OCI-LY1 (cell line): ENCODE measurements around the gene PTPRN2.

ENCODE experiments used
- H2AFZ ChIP-seq: fragments of 200-600 bp; sonication (generic), shearing (Covaris generic); 2 replicates; pipeline ENCODE4 v1.6.0; 2014; ENCODE audit warnings: antibody characterized with exemption, mild to moderate bottlenecking, low read length
- H3F3A ChIP-seq: fragments of 200-600 bp; sonication (generic), shearing (Covaris generic); 2 replicates; pipeline ENCODE4 v1.6.0; 2014; ENCODE audit warnings: mild to moderate bottlenecking, antibody characterized with exemption, low read length, moderate library complexity; ENCODE audit not compliant: insufficient read depth
- H3K27ac ChIP-seq: fragments of 200-600 bp; sonication (generic); 2 replicates; pipeline ENCODE4 v1.5.1; 2014; ENCODE audit warnings: low read length, mixed run types, mild to moderate bottlenecking, low read depth; ENCODE audit not compliant: poor library complexity, severe bottlenecking
- H3K27me3 ChIP-seq: fragments of 200-600 bp; sonication (generic); 2 replicates; pipeline ENCODE4 v1.6.0; 2014; ENCODE audit warnings: antibody characterized with exemption, mild to moderate bottlenecking, low read length, moderate library complexity; ENCODE audit not compliant: insufficient read depth
- H3K36me3 ChIP-seq: fragments of 200-600 bp; sonication (generic); 2 replicates; pipeline ENCODE4 v1.6.1; 2014; ENCODE audit warnings: mild to moderate bottlenecking, antibody characterized with exemption, low read length, moderate library complexity, mixed read lengths; ENCODE audit not compliant: insufficient read depth
- H3K4me1 ChIP-seq: fragments of 200-600 bp; sonication (generic); 2 replicates; pipeline ENCODE4 v1.5.1; 2014; ENCODE audit warnings: mild to moderate bottlenecking, low read length, moderate library complexity; ENCODE audit not compliant: insufficient read depth, severe bottlenecking
- H3K4me2 ChIP-seq: fragments of 200-600 bp; sonication (generic), shearing (Covaris generic); 2 replicates; pipeline ENCODE4 v1.6.1; 2014; ENCODE audit warnings: low read length
- H3K4me3 ChIP-seq: fragments of 200-600 bp; sonication (generic); 2 replicates; pipeline ENCODE4 v1.5.1; 2014; ENCODE audit warnings: low read length, low read depth, mild to moderate bottlenecking, mixed read lengths; ENCODE audit not compliant: poor library complexity, severe bottlenecking
- H3K79me2 ChIP-seq: fragments of 200-600 bp; shearing (Covaris generic); 2 replicates; pipeline ENCODE4 v1.6.1; 2016; ENCODE audit warnings: mixed run types, low read length, mixed read lengths; ENCODE audit not compliant: insufficient read depth
- H3K9ac ChIP-seq: fragments of 200-600 bp; sonication (generic), shearing (Covaris generic); 2 replicates; pipeline ENCODE4 v1.6.1; 2014; ENCODE audit warnings: mild to moderate bottlenecking, low read length, mixed read lengths
- H3K9me2 ChIP-seq: fragments of 200-600 bp; sonication (generic), shearing (Covaris generic); 2 replicates; pipeline ENCODE4 v1.6.1; 2014; ENCODE audit warnings: low read depth, mild to moderate bottlenecking, low read length, mixed read lengths
- H3K9me3 ChIP-seq: fragments of 200-600 bp; shearing (Covaris generic); 2 replicates; pipeline ENCODE4 v1.6.1; 2014; ENCODE audit warnings: low read length, mixed read lengths
- H4K20me1 ChIP-seq: fragments of 200-600 bp; sonication (generic), shearing (Covaris generic); 2 replicates; pipeline ENCODE4 v1.6.0; 2016; ENCODE audit warnings: mild to moderate bottlenecking, low read length; ENCODE audit not compliant: insufficient read depth
- CTCF ChIP-seq: fragments of 200-600 bp; sonication (generic), shearing (Covaris generic); IDR thresholded peaks from 2 replicates; pipeline ENCODE4 v1.5.1; 2017; ENCODE audit warnings: mild to moderate bottlenecking, antibody characterized with exemption, low read length, moderate library complexity, mixed read lengths
- EZH2 ChIP-seq: fragments of 200-600 bp; sonication (generic), shearing (Covaris generic); IDR thresholded peaks from 2 replicates; pipeline ENCODE4 v1.8.0; 2017; ENCODE audit warnings: borderline replicate concordance, mixed run types, mild to moderate bottlenecking, antibody characterized with exemption, low read length, moderate library complexity, mixed read lengths

PTPRN2 gene

GRCh38 chr7:157839226-157839625 lies 748.4 kb downstream of the PTPRN2 start:
- no peak overlapping the region for H3K9ac ChIP-seq
- no peaks in the 10 kb centered on the region for H3K9me3 ChIP-seq
- no peak overlapping the region for H2AFZ ChIP-seq
- H3K9me2 ChIP-seq: no peaks in the 10 kb centered on the region
- H3K27me3 ChIP-seq: peaks cover 7% of the 10 kb centered on the region; the same call in 1 of the 2 replicates
- H3K4me1 ChIP-seq: no peaks in the 10 kb centered on the region
- H3K4me2 ChIP-seq: no peak overlapping the region
- H3K79me2 ChIP-seq: no peaks in the 10 kb centered on the region
- H4K20me1 ChIP-seq: no peaks in the 10 kb centered on the region
- TF ChIP-seq EZH2 (no peak), CTCF (no peak)
- no peak overlapping the region for H3K27ac ChIP-seq
- no peaks in the 10 kb centered on the region for H3F3A ChIP-seq
- H3K36me3 ChIP-seq: no peaks in the 10 kb centered on the region
- no peak overlapping the region for H3K4me3 ChIP-seq

GRCh38 chr7:157837561-157837960 lies 750.1 kb downstream of the PTPRN2 start:
- Histone ChIP-seq H3K79me2 (no peaks in the 10 kb centered on the region), H4K20me1 (no peaks in the 10 kb centered on the region), H3K9ac (no peak overlapping the region), H2AFZ (no peak overlapping the region), H3K27me3 (no peaks in the 10 kb centered on the region), H3K36me3 (no peaks in the 10 kb centered on the region), H3K27ac (no peak overlapping the region), H3K4me1 (no peaks in the 10 kb centered on the region), H3K9me3 (no peaks in the 10 kb centered on the region), H3K4me2 (no peak overlapping the region), H3F3A (no peaks in the 10 kb centered on the region), H3K9me2 (no peaks in the 10 kb centered on the region), H3K4me3 (no peak overlapping the region)
- no peak for TF ChIP-seq EZH2
- TF ChIP-seq CTCF: no peak

- Histone ChIP-seq H3K9me3 (no peaks in the 10 kb centered on the region), H3K27ac (no peak overlapping the region), H3K36me3 (no peaks in the 10 kb centered on the region), H3K9me2 (no peaks in the 10 kb centered on the region), H4K20me1 (no peaks in the 10 kb centered on the region), H2AFZ (no peak overlapping the region), H3K79me2 (no peaks in the 10 kb centered on the region), H3F3A (no peaks in the 10 kb centered on the region), H3K4me1 (no peaks in the 10 kb centered on the region), H3K9ac (no peak overlapping the region), H3K4me2 (no peak overlapping the region), H3K27me3 (no peaks in the 10 kb centered on the region), H3K4me3 (no peak overlapping the region)
- no peak for TF ChIP-seq EZH2
- no peak for TF ChIP-seq CTCF
Measured at GRCh38 chr7:157837047-157837446, 750.6 kb downstream of the PTPRN2 start.
